IPS DF 6.9 (cell line): ENCODE measurements around the gene ARHGAP32.

Experiments
- DNase-seq: peaks from one replicate; pipeline ENCODE4 v3.0.0-alpha.2; 2013; ENCODE audit warnings: low read depth, low spot score
- H3K27ac ChIP-seq: one replicate; pipeline ENCODE4 v1.5.1; 2013; ENCODE audit warnings: low read length, control low read depth
- H3K27me3 ChIP-seq: 2 replicates; pipeline ENCODE4 v1.6.1; 2013; ENCODE audit warnings: mild to moderate bottlenecking, low read length; ENCODE audit not compliant: control insufficient read depth, insufficient read depth
- H3K36me3 ChIP-seq: 2 replicates; pipeline ENCODE4 v1.6.1; 2013; ENCODE audit warnings: low read length; ENCODE audit not compliant: control insufficient read depth, insufficient read depth
- H3K4me1 ChIP-seq: 2 replicates; pipeline ENCODE4 v1.6.1; 2013; ENCODE audit warnings: low read length; ENCODE audit not compliant: control insufficient read depth, insufficient read depth
- H3K4me3 ChIP-seq: 2 replicates; pipeline ENCODE4 v1.5.1; 2013; ENCODE audit warnings: mild to moderate bottlenecking, low read length
- H3K9me3 ChIP-seq: 2 replicates; pipeline ENCODE4 v1.6.1; 2013; ENCODE audit warnings: low read length, inconsistent platforms; ENCODE audit not compliant: control insufficient read depth, insufficient read depth
- WGBS: extraction: QIAGEN DNeasy Blood & Tissue Kit; methylation state at CpG from one replicate; pipeline ENCODE4 v1.1.7; 2013; ENCODE audit warnings: mixed read lengths, missing lambda C conversion rate; ENCODE audit not compliant: insufficient read length, insufficient coverage; 5-methylcytosine and 5-hydroxymethylcytosine counted together

ARHGAP32 gene

GRCh38 chr11:129117595-129118350 lies 74.4 kb downstream of the ARHGAP32 start:
- Histone ChIP-seq H3K9me3 (no peaks in the 10 kb centered on the region), H3K4me3 (no peak overlapping the region), H3K27ac (no peak overlapping the region), H3K4me1 (no peaks in the 10 kb centered on the region), H3K36me3 (no peaks in the 10 kb centered on the region), H3K27me3 (no peaks in the 10 kb centered on the region)
- WGBS = no CpG with 5 or more reads among the region's 6 CpGs
- peak; percentile 16 for DNase-seq

- no peak for DNase-seq
- Histone ChIP-seq H3K4me3 (no peak overlapping the region), H3K4me1 (no peaks in the 10 kb centered on the region), H3K9me3 (no peaks in the 10 kb centered on the region), H3K27me3 (no peaks in the 10 kb centered on the region), H3K27ac (no peak overlapping the region), H3K36me3 (no peaks in the 10 kb centered on the region)
- no CpG with 5 or more reads among the region's 2 CpGs for WGBS
These were observed 76.2 kb downstream of the ARHGAP32 start for GRCh38 chr11:129115652-129116586.

GRCh38 chr11:129109701-129110100 lies 82.4 kb downstream of the ARHGAP32 start:
- WGBS = no CpG with 5 or more reads among the region's 1 CpG
- no peak overlapping the region for H3K4me3 ChIP-seq
- H3K9me3 ChIP-seq = no peaks in the 10 kb centered on the region
- H3K4me1 ChIP-seq = no peaks in the 10 kb centered on the region
- no peak for DNase-seq
- H3K27me3 ChIP-seq = no peaks in the 10 kb centered on the region
- no peak overlapping the region for H3K27ac ChIP-seq
- no peaks in the 10 kb centered on the region for H3K36me3 ChIP-seq

- WGBS = no CpG with 5 or more reads among the region's 1 CpG
- H3K27me3 ChIP-seq = no peaks in the 10 kb centered on the region
- H3K27ac ChIP-seq = no peak overlapping the region
- no peak for DNase-seq
- H3K36me3 ChIP-seq = no peaks in the 10 kb centered on the region
- no peaks in the 10 kb centered on the region for H3K4me1 ChIP-seq
- H3K9me3 ChIP-seq = no peaks in the 10 kb centered on the region
- H3K4me3 ChIP-seq = no peak overlapping the region
These were observed 85.3 kb downstream of the ARHGAP32 start for GRCh38 chr11:129106788-129107187.

GRCh38 chr11:129102756-129103155 lies 89.4 kb downstream of the ARHGAP32 start:
- Histone ChIP-seq H3K4me1 (no peaks in the 10 kb centered on the region), H3K27ac (no peak overlapping the region), H3K4me3 (no peak overlapping the region), H3K36me3 (no peaks in the 10 kb centered on the region), H3K9me3 (no peaks in the 10 kb centered on the region), H3K27me3 (no peaks in the 10 kb centered on the region)
- WGBS = no CpG with 5 or more reads among the region's 1 CpG
- DNase-seq = no peak

GRCh38 chr11:129102225-129102624 lies 89.9 kb downstream of the ARHGAP32 start:
- H3K27ac ChIP-seq = no peak overlapping the region
- H3K36me3 ChIP-seq = no peaks in the 10 kb centered on the region
- H3K4me1 ChIP-seq = no peaks in the 10 kb centered on the region
- H3K4me3 ChIP-seq = no peak overlapping the region
- no peak for DNase-seq
- no peaks in the 10 kb centered on the region for H3K9me3 ChIP-seq
- H3K27me3 ChIP-seq = no peaks in the 10 kb centered on the region

- Histone ChIP-seq H3K9me3 (no peaks in the 10 kb centered on the region), H3K27ac (no peak overlapping the region), H3K4me3 (no peak overlapping the region), H3K4me1 (no peaks in the 10 kb centered on the region), H3K27me3 (no peaks in the 10 kb centered on the region), H3K36me3 (no peaks in the 10 kb centered on the region)
- DNase-seq = no peak
- WGBS = no CpG with 5 or more reads among the region's 2 CpGs
These were observed 98.8 kb downstream of the ARHGAP32 start for GRCh38 chr11:129093283-129093682.

- no peak for DNase-seq
- Histone ChIP-seq H3K9me3 (no peaks in the 10 kb centered on the region), H3K27me3 (no peaks in the 10 kb centered on the region), H3K4me3 (no peak overlapping the region), H3K27ac (no peak overlapping the region), H3K4me1 (no peaks in the 10 kb centered on the region), H3K36me3 (no peaks in the 10 kb centered on the region)
- no CpG with 5 or more reads among the region's 1 CpG for WGBS
These were observed 102.1 kb downstream of the ARHGAP32 start for GRCh38 chr11:129090056-129090455.

- WGBS = no CpG with 5 or more reads among the region's 5 CpGs
- no peaks in the 10 kb centered on the region for H3K36me3 ChIP-seq
- H3K4me3 ChIP-seq = no peak overlapping the region
- no peaks in the 10 kb centered on the region for H3K9me3 ChIP-seq
- no peak overlapping the region for H3K27ac ChIP-seq
- DNase-seq = no peak
- no peaks in the 10 kb centered on the region for H3K27me3 ChIP-seq
- H3K4me1 ChIP-seq = no peaks in the 10 kb centered on the region
These were observed 102.8 kb downstream of the ARHGAP32 start for GRCh38 chr11:129089279-129089678.

GRCh38 chr11:129086976-129087375 lies 105.1 kb downstream of the ARHGAP32 start:
- no peak for DNase-seq
- no peaks in the 10 kb centered on the region for H3K27me3 ChIP-seq

More at GRCh38 chr11:129086976-129087375, 105.1 kb downstream of the ARHGAP32 start:
- Histone ChIP-seq H3K36me3 (no peaks in the 10 kb centered on the region), H3K4me1 (no peaks in the 10 kb centered on the region), H3K4me3 (no peak overlapping the region), H3K9me3 (no peaks in the 10 kb centered on the region), H3K27ac (no peak overlapping the region)
- no CpG with 5 or more reads among the region's 1 CpG for WGBS
